Mesenchymal stem cell (in vitro differentiated cells and primary cell): ENCODE measurements around the gene SLC35B2.
A peak's percentile ranks its signal among the peaks of the same experiment; 100 is the strongest.

Experiments
- DNase-seq: peaks from one replicate; pipeline ENCODE4 v3.0.0-alpha.2; 2013
- H2AFZ ChIP-seq: one replicate; pipeline ENCODE4 v1.6.1; 2013; ENCODE audit warnings: low read depth, mild to moderate bottlenecking, control low read depth, inconsistent platforms, low read length, moderate library complexity
- H2AK5ac ChIP-seq: 2 replicates; pipeline ENCODE4 v1.6.1; 2013; ENCODE audit warnings: low read length, moderate library complexity, mild to moderate bottlenecking, inconsistent platforms; ENCODE audit not compliant: severe bottlenecking
- H2BK120ac ChIP-seq: one replicate; pipeline ENCODE4 v1.6.1; 2013; ENCODE audit warnings: low read depth, mild to moderate bottlenecking, inconsistent platforms, low read length, moderate library complexity
- H2BK12ac ChIP-seq, 2 experiments: one replicate each; pipeline ENCODE4 v1.6.1; 2013; ENCODE audit warnings: inconsistent platforms in 2 of 2, low read length in 2 of 2, mild to moderate bottlenecking in 2 of 2, moderate library complexity in 2 of 2, control low read depth in 1 of 2
- H2BK15ac ChIP-seq: one replicate; pipeline ENCODE4 v1.6.1; 2013; ENCODE audit warnings: mild to moderate bottlenecking, low read depth, inconsistent platforms; ENCODE audit not compliant: poor library complexity, severe bottlenecking
- H2BK5ac ChIP-seq: 2 replicates; pipeline ENCODE4 v1.6.1; 2013; ENCODE audit warnings: low read depth, mild to moderate bottlenecking, low read length, control low read depth, inconsistent platforms; ENCODE audit not compliant: poor library complexity, severe bottlenecking
- H3K14ac ChIP-seq, 2 experiments: one replicate each; pipeline ENCODE4 v1.6.1; 2013; ENCODE audit warnings: inconsistent platforms in 2 of 2, low read length in 2 of 2, control low read depth in 1 of 2, mild to moderate bottlenecking in 1 of 2, moderate library complexity in 1 of 2
- H3K18ac ChIP-seq, 2 experiments: one replicate each; pipeline ENCODE4 v1.6.1; 2013; ENCODE audit warnings: inconsistent platforms in 2 of 2, low read length in 2 of 2, control low read depth in 1 of 2, low read depth in 1 of 2, mild to moderate bottlenecking in 1 of 2
- H3K23ac ChIP-seq, 2 experiments: one replicate each; pipeline ENCODE4 v1.6.1; 2013; ENCODE audit warnings: inconsistent platforms in 2 of 2, low read length in 2 of 2, mild to moderate bottlenecking in 2 of 2, moderate library complexity in 2 of 2, control low read depth in 1 of 2
- H3K27ac ChIP-seq: 2 replicates; pipeline ENCODE4 v1.5.1; 2013; ENCODE audit warnings: mild to moderate bottlenecking, moderate library complexity, low read length, control low read depth, inconsistent platforms; ENCODE audit not compliant: poor library complexity, severe bottlenecking
- H3K27me3 ChIP-seq, 2 experiments: 2 replicates each; pipeline versions ENCODE4 v1.6.1 to v1.7.0; 2013; ENCODE audit warnings: low read length in 2 of 2, mild to moderate bottlenecking in 2 of 2, moderate library complexity in 2 of 2, control low read depth in 1 of 2, inconsistent platforms in 1 of 2; ENCODE audit not compliant: control insufficient read depth in 1 of 2, insufficient read depth in 1 of 2
- H3K36me3 ChIP-seq, 2 experiments: 2 replicates each; pipeline versions ENCODE4 v1.6.1 to v1.7.0; 2013; ENCODE audit warnings: low read length in 2 of 2, control low read depth in 1 of 2, inconsistent platforms in 1 of 2, low read depth in 1 of 2, mild to moderate bottlenecking in 1 of 2; ENCODE audit not compliant: insufficient read depth in 2 of 2, control insufficient read depth in 1 of 2
- H3K4ac ChIP-seq, 2 experiments: one replicate each; pipeline ENCODE4 v1.6.1; 2013; ENCODE audit warnings: inconsistent platforms in 2 of 2, low read length in 2 of 2, mild to moderate bottlenecking in 2 of 2, moderate library complexity in 2 of 2, control low read depth in 1 of 2, low read depth in 1 of 2
- H3K4me1 ChIP-seq: 2 replicates; pipeline ENCODE4 v1.6.1; 2013; ENCODE audit warnings: low read depth, low read length, control low read depth; ENCODE audit not compliant: control insufficient read depth, insufficient read depth
- H3K4me2 ChIP-seq: 2 replicates; pipeline ENCODE4 v1.6.1; 2013; ENCODE audit warnings: low read length, mild to moderate bottlenecking, inconsistent platforms; ENCODE audit not compliant: poor library complexity, severe bottlenecking
- H3K4me3 ChIP-seq, 2 experiments: 2 replicates each; pipeline versions ENCODE4 v1.5.1 to v1.7.0; 2013; ENCODE audit warnings: low read length in 2 of 2, mild to moderate bottlenecking in 2 of 2, control low read depth in 1 of 2, low read depth in 1 of 2; ENCODE audit not compliant: insufficient read depth in 1 of 2
- H3K79me1 ChIP-seq: replicated peaks from 2 replicates; pipeline ENCODE4 v1.6.1; 2013; ENCODE audit warnings: mild to moderate bottlenecking, control low read depth, low read length, inconsistent platforms; ENCODE audit not compliant: poor library complexity, severe bottlenecking
- H3K9ac ChIP-seq: 2 replicates; pipeline ENCODE4 v1.7.0; 2013; ENCODE audit warnings: mild to moderate bottlenecking, low read length, moderate library complexity
- H3K9me3 ChIP-seq: 2 replicates; pipeline ENCODE4 v1.7.0; 2013; ENCODE audit warnings: mild to moderate bottlenecking, low read length; ENCODE audit not compliant: control insufficient read depth
- H4K8ac ChIP-seq: one replicate; pipeline ENCODE4 v1.6.1; 2013; ENCODE audit warnings: inconsistent platforms, mild to moderate bottlenecking, low read length, moderate library complexity
- H4K91ac ChIP-seq: one replicate; pipeline ENCODE4 v1.6.1; 2013; ENCODE audit warnings: mild to moderate bottlenecking, low read length, inconsistent platforms
- WGBS: methylation state at CpG from one replicate; pipeline ENCODE4 v1.1.7; 2013; ENCODE audit warnings: mixed read lengths; 5-methylcytosine and 5-hydroxymethylcytosine counted together

Gene SLC35B2

GRCh38 chr6:44301106-44301505, 43.8 kb upstream of the SLC35B2 start:
- no peak overlapping the region for H2BK5ac ChIP-seq
- H4K8ac ChIP-seq, result no peak overlapping the region
- DNase-seq, result no peak
- no peak overlapping the region for H3K4me2 ChIP-seq
- H3K9ac ChIP-seq, result no peak overlapping the region
- no peak overlapping the region for H4K91ac ChIP-seq
- no peak overlapping the region for H3K4me3 ChIP-seq
- no peak overlapping the region for H3K18ac ChIP-seq
- no peaks in the 10 kb centered on the region for H3K79me1 ChIP-seq
- H3K27ac ChIP-seq, result no peak overlapping the region
- H3K23ac ChIP-seq, result no peak overlapping the region
- no peaks in the 10 kb centered on the region for H3K9me3 ChIP-seq
- peaks cover 12% of the 10 kb centered on the region for H3K4me1 ChIP-seq
- H3K36me3 ChIP-seq, result peaks cover 59 to 60% of the 10 kb centered on the region in 2 experiments
- H2BK15ac ChIP-seq, result no peak overlapping the region
- peaks cover 30 to 31% of the 10 kb centered on the region in 2 experiments for H3K27me3 ChIP-seq
- H2AFZ ChIP-seq, result no peak overlapping the region
- H2BK12ac ChIP-seq, result no peak overlapping the region
- no peak overlapping the region for H2BK120ac ChIP-seq
- 96% methylated on average over 7 of the region's 8 CpGs for WGBS
- no peak overlapping the region for H3K4ac ChIP-seq
- no peak overlapping the region for H2AK5ac ChIP-seq
- no peak overlapping the region for H3K14ac ChIP-seq

- Histone ChIP-seq H4K91ac (no peak overlapping the region), H3K4me2 (no peak overlapping the region), H3K79me1 (no peaks in the 10 kb centered on the region), H3K27ac (no peak overlapping the region), H2BK15ac (no peak overlapping the region), H2AK5ac (no peak overlapping the region), H2BK5ac (no peak overlapping the region), H3K9me3 (no peaks in the 10 kb centered on the region), H4K8ac (no peak overlapping the region), H3K23ac (no peak overlapping the region), H3K14ac (no peak overlapping the region), H3K4me1 (peaks cover 12% of the 10 kb centered on the region), H3K4ac (no peak overlapping the region), H3K36me3 (peaks cover 52% of the 10 kb centered on the region in 2 experiments), H2BK12ac (no peak overlapping the region), H2AFZ (no peak overlapping the region), H2BK120ac (no peak overlapping the region), H3K9ac (no peak overlapping the region), H3K27me3 (peaks cover 37 to 38% of the 10 kb centered on the region in 2 experiments), H3K18ac (no peak overlapping the region), H3K4me3 (no peak overlapping the region)
- no peak for DNase-seq
- WGBS, result 82% methylated on average over 7 of the region's 7 CpGs
Observed at GRCh38 chr6:44300292-44300823, 43.0 kb upstream of the SLC35B2 start.

- WGBS, result 77% methylated on average over 3 of the region's 3 CpGs
Observed at GRCh38 chr6:44298864-44299263, 41.5 kb upstream of the SLC35B2 start.

GRCh38 chr6:44298055-44298803, 40.9 kb upstream of the SLC35B2 start:
- no peak for DNase-seq
- H3K14ac ChIP-seq, result no peak overlapping the region
- H3K4ac ChIP-seq, result no peak overlapping the region
- H2AK5ac ChIP-seq, result no peak overlapping the region
- H3K79me1 ChIP-seq, result no peaks in the 10 kb centered on the region
- H3K23ac ChIP-seq, result no peak overlapping the region
- no peaks in the 10 kb centered on the region for H3K9me3 ChIP-seq
- H2AFZ ChIP-seq, result no peak overlapping the region
- no peak overlapping the region for H3K27ac ChIP-seq
- no peak overlapping the region for H3K9ac ChIP-seq
- H3K4me1 ChIP-seq, result peaks cover 12% of the 10 kb centered on the region
- WGBS, result 50% methylated on average over 17 of the region's 20 CpGs
- H3K4me3 ChIP-seq, result peak overlapping the region in 1 of 2 experiments; percentile 71
- H4K8ac ChIP-seq, result no peak overlapping the region
- no peak overlapping the region for H2BK5ac ChIP-seq
- H3K18ac ChIP-seq, result no peak overlapping the region
- H3K4me2 ChIP-seq, result peak overlapping the region; percentile 73
- no peak overlapping the region for H2BK12ac ChIP-seq
- no peak overlapping the region for H4K91ac ChIP-seq
- H3K36me3 ChIP-seq, result peaks cover 30 to 32% of the 10 kb centered on the region in 2 experiments
- no peak overlapping the region for H2BK120ac ChIP-seq
- H3K27me3 ChIP-seq, result peaks cover 45 to 58% of the 10 kb centered on the region in 2 experiments
- H2BK15ac ChIP-seq, result no peak overlapping the region

More at GRCh38 chr6:44298864-44299263, 41.5 kb upstream of the SLC35B2 start:
- H3K14ac ChIP-seq, result no peak overlapping the region
- H4K8ac ChIP-seq, result no peak overlapping the region
- no peaks in the 10 kb centered on the region for H3K9me3 ChIP-seq
- peaks cover 45 to 52% of the 10 kb centered on the region in 2 experiments for H3K27me3 ChIP-seq
- H2AK5ac ChIP-seq, result no peak overlapping the region
- H3K4me2 ChIP-seq, result no peak overlapping the region
- H3K4ac ChIP-seq, result no peak overlapping the region
- H2BK5ac ChIP-seq, result no peak overlapping the region
- no peak overlapping the region for H3K4me3 ChIP-seq
- H3K36me3 ChIP-seq, result peaks cover 37 to 38% of the 10 kb centered on the region in 2 experiments
- H3K18ac ChIP-seq, result no peak overlapping the region
- H2BK15ac ChIP-seq, result no peak overlapping the region
- no peak overlapping the region for H4K91ac ChIP-seq
- no peak overlapping the region for H2BK12ac ChIP-seq
- no peak overlapping the region for H3K23ac ChIP-seq
- DNase-seq, result no peak
- no peaks in the 10 kb centered on the region for H3K79me1 ChIP-seq
- H2AFZ ChIP-seq, result no peak overlapping the region
- no peak overlapping the region for H3K9ac ChIP-seq
- H3K27ac ChIP-seq, result no peak overlapping the region
- no peak overlapping the region for H2BK120ac ChIP-seq
- H3K4me1 ChIP-seq, result peaks cover 12% of the 10 kb centered on the region
